GM21529 (cell line): ENCODE measurements around the gene CLK1.
A peak's percentile ranks its signal among the peaks of the same experiment; 100 is the strongest.
"Not testable (repeated sequence)": the region's sequence is repeated elsewhere in the genome, so short reads cannot be mapped to it uniquely, and the experiment has no call there.

Experiments used
- ATAC-seq: cut with Tn5 transposase; IDR thresholded peaks from one replicate; pipeline ENCODE4 v1.9.1; 2021; ENCODE audit not compliant: unreplicated experiment

CLK1 gene

GRCh38 chr2:200864176-200865034, at the start of gene CLK1:
CLK1 (minus strand) TSS chr2:200864658; CDS start chr2:200861862, 2,796 bp downstream.
- ATAC-seq, result peak; percentile 81

- ATAC-seq, result no peak
Measured at GRCh38 chr2:200913654-200914053, 49.2 kb upstream of the CLK1 start.

GRCh38 chr2:200909958-200910357, 45.5 kb upstream of the CLK1 start:
- no peak for ATAC-seq

- peak; percentile 60 for ATAC-seq
Measured at GRCh38 chr2:200905618-200906296, 41.3 kb upstream of the CLK1 start.

- peak; percentile 98 for ATAC-seq
Measured at GRCh38 chr2:200901459-200902072, 37.1 kb upstream of the CLK1 start.

GRCh38 chr2:200899482-200899881, 35.0 kb upstream of the CLK1 start:
- ATAC-seq, result no peak

GRCh38 chr2:200888704-200889625, 24.5 kb upstream of the CLK1 start, which contains the start of the genes NIF3L1 and PPIL3:
NIF3L1 (plus strand) TSS chr2:200889371; CDS start chr2:200891944, 2,573 bp downstream.
PPIL3 (minus strand) TSS chr2:200889077; CDS start chr2:200887615, 1,462 bp downstream.
- peak; percentile 86 for ATAC-seq

GRCh38 chr2:200881715-200882249, 17.3 kb upstream of the CLK1 start:
- not testable (repeated sequence) for ATAC-seq

GRCh38 chr2:200878289-200878880, 13.9 kb upstream of the CLK1 start:
- ATAC-seq, result no peak

- ATAC-seq, result no peak
Measured at GRCh38 chr2:200877443-200877842, 13.0 kb upstream of the CLK1 start.

- ATAC-seq, result no peak
Measured at GRCh38 chr2:200873560-200873959, 9.1 kb upstream of the CLK1 start.

GRCh38 chr2:200871151-200871550, 6.7 kb upstream of the CLK1 start:
- no peak for ATAC-seq

- no peak for ATAC-seq
Measured at GRCh38 chr2:200869014-200869413, 4.6 kb upstream of the CLK1 start.

GRCh38 chr2:200863782-200864175, 679 bp downstream of the CLK1 start:
- ATAC-seq, result peak; percentile 3

- ATAC-seq, result no peak
Measured at GRCh38 chr2:200862532-200863000, 1.9 kb downstream of the CLK1 start.

- ATAC-seq, result no peak
Measured at GRCh38 chr2:200861617-200862155, 2.8 kb downstream of the CLK1 start.

GRCh38 chr2:200860092-200860795, 4.2 kb downstream of the CLK1 start:
- ATAC-seq, result no peak

- no peak for ATAC-seq
Measured at GRCh38 chr2:200856806-200857205, 7.7 kb downstream of the CLK1 start.

- no peak for ATAC-seq
Measured at GRCh38 chr2:200852605-200853004, 11.9 kb downstream of the CLK1 start.
